Activated CD8-positive, alpha-beta memory T cell treated with anti-CD3 and anti-CD28 coated beads, Interleukin-2, amount 50 U/mL, for 48 hours (primary cell): ENCODE measurements around the gene SCUBE1.
A peak's percentile ranks its signal among the peaks of the same experiment; 100 is the strongest.

Experiments
- DNase-seq: peaks from one replicate; pipeline ENCODE4 v3.0.0-alpha.2; 2020

SCUBE1 gene

DNA sequence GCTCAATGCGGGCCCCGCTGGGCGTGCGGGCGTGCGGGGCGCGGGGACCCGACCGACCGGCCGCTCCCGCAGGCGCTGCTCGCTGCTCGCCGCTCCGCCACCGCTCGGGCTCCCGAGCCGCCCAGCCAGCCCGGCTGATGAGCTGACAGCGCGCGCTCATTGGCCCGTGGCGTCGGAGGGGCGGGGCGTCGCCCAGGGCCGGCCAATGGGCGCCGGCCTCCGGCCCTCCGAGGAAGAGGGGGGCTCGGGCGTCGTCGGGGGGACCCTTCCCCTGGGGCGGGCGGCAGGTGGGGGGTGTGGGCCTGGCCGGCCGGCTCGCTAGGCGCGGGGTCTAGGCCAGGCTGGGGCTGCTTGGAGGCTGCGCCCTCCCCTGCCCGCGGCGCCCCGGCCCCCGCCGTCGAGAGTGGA lies at the start of gene SCUBE1:
Gene SCUBE1, minus strand, starts transcription at position 111 of the 408 bp plus-strand sequence. CDS start 111 bp downstream, outside the sequence.
- peak; percentile 76 for DNase-seq

DNA sequence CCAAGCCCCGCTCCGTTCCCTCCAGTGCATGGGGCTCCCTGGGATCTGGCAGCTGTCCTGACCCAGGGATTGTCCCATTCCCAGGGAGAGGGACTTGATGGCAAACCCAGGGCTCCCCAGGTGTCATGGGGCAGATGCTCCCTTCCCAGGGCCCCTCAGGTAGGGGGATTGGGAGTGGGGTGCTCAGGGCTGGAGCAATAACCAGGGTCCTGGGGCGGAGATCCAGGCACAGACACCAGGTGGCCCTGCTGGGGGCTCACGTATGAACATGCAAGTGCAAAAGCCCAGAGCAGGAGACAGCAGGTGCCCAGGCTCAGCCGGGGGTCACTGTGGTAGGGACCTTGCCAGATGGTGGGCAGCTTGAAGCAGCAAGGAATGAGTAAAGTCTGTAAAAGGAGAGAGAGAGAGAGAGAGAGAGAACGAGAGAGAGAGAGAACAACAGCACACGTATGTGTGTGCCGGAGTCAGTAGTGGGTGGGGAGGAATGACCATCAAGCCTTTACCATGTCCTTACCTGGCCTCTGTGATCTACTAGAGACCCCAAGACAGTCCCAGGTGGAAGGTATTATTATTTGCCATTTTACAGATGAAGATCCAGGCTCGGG lies 49.3 kb upstream of the SCUBE1 start:
- no peak for DNase-seq

DNA sequence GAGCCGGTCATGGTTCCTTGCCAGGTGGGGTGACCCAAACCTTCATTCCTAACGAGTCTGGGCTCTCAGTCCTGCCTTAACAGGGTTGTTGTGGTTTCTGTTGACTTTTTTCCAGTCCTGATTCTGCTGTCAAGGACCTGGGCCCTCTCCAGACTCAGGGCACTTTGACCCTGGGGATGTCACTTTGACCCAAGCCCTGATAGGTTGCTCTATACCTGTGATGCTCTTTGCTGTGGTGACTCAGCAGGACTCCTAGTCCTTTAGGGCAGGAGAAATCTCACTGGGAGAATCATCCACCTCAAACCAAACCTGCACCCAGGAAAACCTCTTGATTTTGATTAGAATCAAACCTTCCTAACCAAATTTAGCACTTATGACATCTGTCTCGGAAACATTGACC lies 48.1 kb upstream of the SCUBE1 start:
- DNase-seq = no peak

DNA sequence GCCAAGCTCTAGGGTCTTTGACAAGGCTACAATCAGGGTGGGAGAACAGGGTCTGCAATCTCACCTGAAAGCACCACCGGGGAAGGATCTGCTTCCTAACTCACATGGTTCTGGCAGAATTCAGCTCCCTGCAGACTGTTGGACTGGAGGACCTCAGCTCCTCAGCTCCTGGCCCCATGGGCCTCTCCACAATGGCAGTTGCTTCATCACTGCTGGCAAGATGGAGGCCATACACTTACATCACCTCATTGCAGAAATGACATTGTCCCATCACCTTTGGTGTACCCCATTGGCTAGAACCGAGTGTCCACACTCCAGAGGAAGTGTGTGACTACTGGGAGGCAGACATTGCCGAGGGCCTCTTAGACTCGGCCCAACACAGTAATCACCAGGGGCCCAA lies 47.7 kb upstream of the SCUBE1 start:
- no peak for DNase-seq

DNA sequence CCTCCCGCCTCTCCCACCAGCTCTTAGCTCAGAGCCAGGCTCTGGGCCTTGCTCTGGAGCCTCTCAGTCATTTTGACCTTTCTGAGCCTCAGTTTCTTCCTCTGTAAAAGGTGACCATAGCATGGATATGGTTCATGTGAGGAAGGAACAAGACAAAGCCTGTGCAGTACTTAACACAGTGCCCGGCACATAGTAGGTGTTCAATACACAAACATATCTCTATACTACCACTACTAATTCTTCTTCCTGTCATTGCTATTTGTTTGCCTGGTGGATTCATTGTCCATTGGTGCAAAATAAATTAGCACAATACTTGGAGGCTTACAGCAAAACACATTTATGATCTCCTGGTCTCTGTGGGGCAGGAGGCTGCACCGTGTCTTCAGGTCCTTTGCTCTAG lies 47.0 kb upstream of the SCUBE1 start:
- no peak for DNase-seq

DNA sequence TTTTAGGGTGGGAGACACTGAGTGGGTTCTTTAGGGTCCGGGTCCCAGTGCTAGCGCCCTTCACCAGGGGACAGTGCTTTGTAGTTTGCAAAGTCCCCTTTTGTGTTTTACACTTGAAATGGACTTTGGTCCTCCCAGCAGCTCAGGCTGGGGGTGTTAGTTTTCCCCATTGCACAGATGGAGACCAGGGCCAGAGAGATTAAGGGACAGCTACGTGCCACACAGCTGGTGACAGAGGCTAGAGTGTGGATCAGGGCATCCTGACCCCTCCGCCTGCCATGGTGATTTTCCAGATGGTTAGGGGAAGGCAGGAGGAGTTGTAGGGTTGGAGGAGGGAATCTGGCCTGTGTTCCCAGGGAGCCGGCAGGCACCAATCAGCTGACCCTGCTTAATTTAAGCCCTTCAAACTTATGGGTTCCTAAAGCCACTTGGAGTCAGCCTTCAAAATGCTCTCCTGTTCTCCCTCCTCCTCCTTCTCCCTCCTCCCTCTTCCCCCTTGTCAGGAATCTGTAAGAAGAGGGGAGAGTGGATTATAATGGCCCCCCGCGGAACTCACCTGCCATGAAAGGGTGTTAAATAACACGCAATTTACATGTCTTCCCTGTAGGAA lies 46.2 kb upstream of the SCUBE1 start:
- DNase-seq = no peak

DNA sequence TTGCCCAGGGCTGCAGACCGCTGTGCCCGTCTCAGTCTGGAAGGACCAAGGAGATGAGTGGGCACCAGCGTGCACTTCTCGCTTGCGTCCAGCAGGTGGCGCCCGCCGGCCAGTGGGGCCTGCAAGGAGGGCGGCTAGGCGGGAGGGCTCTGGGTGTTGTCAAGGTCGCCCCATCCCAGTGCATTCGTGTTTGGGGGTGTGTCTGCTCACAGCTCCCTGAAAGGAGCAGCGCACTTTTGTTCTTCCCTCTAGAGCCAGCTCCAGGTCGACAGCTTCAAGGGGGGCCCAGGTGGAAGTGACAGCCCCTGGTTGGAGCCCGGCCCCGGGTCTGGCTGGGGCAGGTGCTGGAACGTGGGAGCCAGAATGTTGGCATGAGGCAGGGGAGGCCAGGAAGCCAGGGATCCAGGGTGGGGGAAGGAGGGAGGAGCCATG lies 45.3 kb upstream of the SCUBE1 start:
- DNase-seq = peak; percentile 93

DNA sequence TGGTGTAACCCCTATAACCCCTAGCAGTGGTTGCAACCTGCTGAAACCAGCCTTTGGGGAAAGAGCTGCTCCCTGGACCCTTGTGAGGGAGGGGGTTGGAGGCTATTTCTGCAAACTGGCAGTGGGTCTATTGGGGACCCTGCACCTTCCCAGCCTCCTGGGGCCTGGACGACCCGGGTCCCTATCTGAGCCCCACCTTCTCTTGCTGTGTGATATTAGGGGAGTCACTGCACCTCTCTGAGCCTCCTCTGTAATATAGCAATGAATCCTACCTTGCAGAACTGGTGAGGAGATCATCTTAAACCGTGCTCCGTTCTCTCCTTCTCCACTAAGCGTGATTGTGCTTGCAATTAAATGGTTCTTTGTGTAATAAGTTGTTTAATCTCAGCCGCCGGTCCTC lies 44.6 kb upstream of the SCUBE1 start:
- no peak for DNase-seq

DNA sequence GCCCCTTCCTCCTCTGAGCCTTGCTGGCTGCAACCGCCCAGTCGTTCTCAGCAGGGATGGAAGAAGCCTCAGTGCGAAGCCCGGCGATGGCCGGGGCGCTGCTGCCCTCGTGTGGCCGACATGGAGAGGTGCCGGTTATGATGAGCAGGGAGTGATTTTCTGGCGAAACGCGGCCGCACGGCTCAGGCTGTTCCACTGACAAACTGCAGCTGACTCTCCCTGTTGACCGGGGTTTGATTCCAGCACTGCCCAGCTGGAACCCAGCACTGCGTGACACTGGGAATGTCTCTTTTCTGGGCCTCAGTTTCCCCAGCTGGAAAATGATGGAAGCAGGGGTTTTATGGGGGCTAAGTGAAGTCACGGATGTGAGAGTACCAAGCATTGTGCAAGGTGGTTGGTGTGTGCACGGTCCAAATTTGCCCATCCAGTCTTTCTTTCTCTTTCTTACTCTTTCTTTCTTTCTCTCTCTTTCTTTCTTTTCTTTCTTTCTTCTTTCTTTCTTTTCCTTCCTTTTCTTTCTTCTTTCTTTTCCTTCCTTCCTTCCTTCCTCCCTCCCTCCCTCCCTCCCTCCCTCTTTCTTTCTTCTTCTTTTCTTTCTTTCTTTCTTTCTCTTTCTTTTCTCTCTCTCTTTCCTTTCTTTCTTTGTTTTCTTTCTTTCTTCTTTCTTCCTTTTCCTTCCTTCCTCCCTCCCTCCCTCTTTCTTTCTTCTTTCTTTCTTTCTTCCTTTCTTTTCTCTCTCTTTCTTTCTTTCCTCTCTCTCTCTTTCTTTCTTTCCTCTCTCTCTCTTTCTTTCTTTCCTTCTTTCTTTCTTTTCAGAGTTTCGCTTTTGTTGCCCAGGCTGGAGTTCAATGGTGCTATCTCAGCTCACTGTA lies 42.8 kb upstream of the SCUBE1 start:
- peak; percentile 90 for DNase-seq

DNA sequence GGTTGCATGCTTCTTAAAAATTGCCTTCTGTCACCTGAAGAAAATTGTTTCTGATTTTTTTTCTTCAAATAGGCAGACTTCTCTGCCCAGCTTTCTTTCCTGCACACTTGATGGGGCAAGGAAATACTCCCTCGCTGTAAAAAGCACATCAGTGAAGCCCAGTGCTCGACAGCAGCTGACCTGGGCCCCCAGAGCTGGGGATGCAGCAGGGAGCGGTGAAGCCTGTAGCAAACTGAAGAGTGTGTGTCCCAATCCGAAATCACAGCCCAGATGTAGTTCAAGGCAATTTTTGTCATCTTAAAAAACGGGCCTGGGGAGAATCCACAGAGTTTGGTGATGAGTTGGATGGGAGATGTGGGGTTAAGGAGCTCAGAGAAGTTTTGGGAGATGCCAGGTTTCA lies 41.7 kb upstream of the SCUBE1 start:
- DNase-seq = no peak

DNA sequence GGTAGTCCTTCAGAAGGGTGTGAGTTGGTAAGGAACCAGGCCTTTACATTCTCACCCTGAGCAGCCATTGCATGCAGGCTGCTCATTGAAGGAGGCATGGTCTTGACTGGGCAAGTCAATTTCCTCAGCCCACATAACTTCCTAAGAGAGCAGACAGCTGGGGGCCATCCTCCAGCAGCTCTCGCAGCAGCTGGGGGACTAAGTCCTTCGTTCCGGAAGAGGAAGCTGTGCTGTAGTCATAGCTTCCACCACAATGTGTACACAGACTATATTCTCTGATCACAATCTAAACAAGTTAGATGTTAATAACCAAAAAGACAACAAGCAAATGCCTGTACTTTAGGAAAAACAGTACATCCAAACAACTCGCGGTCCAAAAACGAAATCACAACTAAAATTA lies 38.5 kb upstream of the SCUBE1 start:
- DNase-seq = no peak

DNA sequence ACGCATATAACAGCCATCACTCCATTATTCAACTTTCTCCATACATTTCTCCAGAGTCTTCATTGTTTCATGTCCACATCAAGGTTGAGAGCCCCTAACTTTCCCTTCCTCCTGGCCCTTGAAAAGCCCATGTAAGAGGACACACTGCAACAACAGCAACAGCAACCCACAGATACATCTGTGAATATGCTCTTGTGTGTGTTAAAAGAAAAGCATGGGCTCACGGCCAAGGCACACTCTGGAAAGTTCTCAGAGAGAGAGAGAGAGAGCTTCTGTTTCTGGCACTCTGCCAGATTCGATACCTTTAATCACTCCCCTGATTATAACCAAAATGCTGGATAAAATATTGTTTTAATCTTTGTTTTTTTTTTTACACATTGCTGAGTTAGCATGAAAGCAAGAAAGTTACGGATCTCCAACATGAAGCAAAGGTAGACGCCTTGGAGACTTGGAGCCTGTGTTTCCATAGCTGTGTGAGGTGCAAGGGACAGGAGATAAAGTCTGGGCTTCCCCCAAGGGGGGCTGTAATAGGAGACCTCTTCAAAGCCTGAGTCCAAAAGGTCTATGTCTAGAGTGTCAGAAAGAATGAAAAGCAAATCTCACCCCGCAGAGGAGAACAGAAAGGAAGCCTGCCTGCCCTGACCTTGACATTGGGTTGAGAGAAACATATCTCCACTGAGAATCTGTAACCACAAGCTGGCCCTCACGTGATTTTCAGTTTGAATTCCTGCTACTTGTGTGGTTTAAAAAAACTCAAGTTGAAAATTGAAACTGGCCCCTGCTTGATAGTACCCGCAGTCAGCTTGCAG lies 34.9 kb upstream of the SCUBE1 start:
- DNase-seq = no peak

DNA sequence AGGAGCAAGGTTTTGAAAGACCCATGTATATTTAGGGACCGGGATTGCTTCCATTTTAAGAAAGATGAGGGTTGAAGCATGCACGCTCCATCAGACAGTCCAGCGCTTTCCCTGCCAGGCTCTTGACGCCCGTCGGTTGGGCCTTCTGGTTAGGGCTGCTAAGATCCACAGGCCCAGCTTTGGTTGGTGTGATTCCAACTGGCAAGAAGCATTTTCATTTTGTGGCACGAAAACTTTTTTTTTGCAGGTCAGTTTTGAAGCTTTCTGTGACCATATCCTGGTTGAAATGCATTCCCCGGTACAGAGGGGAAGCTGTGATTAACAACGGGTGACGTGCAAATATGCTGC lies 34.4 kb upstream of the SCUBE1 start:
- DNase-seq = no peak

DNA sequence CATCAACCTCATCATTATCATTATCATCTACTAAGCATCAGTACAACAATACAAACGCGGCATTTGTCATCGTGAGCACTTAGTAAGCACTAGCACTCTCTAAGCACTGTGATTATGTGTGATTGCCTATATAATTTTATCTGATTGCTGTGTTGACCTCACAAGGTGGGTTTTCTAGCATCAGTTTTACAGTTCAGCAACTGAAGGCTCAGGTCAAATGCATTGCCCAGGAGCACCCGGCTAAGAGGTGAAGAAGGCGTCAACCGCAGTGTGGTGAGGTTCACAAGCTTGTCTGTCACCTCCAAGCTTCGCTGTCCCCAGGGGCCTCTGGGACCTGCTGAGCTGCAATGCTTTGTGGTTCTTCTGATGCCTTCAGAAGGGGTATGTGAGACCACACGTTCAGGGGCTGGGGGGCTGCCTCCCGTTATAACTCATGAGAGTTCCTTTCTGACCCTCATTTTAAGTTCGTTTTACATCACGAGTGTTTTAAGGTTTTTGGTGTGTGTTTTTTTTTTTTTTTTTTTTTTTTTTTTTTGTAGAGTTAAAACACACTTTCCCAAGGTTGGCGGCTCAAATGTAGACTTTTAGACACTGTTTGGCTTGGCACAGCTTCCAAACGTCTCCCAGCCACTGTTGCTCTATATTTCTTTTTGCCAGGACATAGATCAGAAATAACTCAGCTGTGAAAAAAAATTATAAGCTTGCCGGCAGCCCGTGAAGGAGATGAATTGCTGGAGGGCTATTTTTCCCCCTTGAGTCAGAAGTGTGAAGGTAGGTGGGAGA lies 33.8 kb upstream of the SCUBE1 start:
- peak; percentile 68 for DNase-seq

DNA sequence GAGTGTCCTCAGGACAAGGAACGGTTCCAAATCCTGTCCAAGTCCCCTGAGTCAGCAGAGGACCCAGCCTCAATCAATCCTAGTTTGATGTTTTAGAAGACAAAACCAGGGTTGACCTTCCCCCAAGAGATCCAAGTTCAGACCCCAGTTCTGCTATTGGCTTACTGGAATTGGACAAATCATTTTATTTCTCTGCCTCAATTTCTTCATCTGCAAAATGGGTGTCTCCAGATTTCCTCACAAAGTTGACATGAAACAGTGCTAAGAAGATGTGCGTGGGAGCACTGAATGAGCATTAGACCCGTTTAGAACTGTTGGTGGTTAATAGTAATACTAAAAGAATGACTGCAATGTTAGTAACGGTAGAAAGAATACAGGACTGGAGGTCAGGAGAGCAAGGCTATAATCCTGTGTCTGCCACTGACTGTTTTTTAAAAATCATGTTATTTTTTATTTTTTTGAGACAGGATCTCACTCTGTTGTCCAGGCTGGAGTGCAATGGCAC lies 32.8 kb upstream of the SCUBE1 start:
- DNase-seq = no peak

DNA sequence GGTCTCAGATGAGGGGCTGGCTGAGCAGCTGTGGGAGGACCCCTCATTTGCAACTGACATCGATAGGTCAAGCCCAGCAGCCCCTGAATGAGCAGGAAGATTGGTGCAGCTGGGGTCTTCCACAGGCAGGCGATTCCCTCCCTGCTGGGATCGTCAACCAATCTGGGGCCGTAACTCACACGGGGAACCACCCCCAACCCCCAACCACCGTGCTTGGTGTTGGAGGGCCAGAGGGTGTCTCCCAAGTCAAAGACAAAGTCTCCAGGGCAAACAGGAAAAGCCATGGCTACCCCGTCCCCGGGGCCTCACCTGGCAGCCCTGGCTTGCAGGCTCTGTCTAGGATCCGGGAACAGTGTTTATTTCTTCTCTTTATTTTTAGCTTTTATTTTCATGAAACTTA lies 26.9 kb upstream of the SCUBE1 start:
- DNase-seq = no peak

DNA sequence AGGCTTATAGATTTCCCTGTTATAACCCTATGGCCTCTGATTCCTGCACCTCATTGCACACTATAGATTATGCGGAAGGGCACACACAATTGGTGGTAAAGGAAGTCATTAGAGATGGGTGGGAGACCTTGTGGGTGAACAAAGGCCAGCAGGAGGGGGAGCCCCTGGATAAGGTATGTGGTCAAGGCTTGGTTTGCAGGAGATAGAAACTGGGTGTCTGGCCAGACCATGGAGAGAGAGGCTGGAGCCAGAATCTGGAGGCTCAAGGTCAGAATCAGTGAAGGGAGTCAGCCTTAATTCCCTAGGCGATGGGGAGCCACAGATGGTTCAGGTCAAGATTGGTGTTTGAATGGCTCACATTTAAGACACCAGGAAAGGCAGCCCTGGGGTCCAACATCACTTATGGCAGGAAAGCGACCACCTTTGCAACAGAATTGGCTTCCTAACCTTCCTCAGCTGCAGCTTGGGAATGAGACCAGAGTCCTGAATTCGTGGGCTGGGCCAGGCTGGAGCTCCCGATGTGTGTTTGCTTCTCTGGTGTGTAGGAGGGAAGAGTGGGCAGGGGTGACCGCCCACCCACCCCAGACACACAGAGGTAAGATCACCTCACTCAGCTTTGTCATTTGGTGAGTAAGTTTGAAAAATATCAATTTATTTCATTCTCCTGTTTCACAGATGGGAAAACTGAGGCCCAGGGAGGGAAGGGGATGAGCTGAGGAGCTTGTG lies 22.7 kb upstream of the SCUBE1 start:
- DNase-seq = no peak

DNA sequence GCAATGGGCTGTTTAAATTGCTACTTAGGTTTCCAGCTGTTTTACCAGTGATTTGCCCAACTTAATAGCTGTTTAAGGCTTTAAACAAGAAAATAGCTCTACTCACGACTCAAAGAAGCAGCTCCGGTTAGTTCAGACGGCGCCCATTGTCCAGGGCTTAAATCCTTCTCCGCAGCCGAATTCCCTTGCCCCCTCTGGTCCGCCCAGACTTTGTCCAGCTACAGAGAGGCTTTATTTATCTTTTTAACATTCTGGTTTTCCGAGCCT lies 20.9 kb upstream of the SCUBE1 start:
- no peak for DNase-seq

DNA sequence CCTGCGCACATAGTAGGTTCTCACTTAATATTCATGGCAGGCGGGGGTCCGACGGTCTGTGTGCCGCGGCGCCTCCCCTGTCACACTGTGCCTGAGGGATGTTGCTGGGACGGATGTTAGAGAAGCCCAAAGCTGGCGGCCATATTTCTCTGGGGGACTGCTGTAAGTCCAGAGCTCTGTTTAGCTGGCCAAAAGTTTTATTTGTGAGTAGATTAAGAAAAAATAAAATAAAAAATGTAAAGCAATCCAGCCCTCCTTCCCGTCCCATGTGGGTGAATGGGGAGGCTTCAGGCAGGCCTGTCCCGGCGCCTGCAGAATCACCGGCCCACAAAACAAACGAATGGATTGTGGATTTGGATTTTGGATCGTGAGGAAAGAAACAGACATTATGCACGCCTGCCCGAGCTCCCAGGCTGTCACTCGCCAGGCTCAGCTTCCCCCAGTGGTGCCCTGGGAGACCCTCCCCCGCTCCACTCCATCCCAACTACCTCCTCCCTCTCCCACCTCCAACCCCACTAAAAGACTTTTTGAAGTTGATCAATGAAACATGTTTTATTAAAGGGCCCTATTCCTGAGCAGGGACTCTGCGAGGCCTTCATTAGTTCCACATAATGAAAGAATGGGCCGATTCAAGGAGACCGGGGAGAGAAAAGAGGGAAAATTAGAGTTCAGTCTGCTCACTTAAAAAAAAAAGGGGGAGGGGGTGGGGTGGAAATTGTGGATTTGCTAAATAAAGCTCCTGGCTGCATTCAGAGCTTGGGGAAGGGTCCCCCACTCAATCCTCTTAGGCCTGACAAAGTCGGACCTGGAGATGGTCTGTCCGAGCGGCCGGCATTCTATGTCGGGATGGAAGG lies 20.4 kb upstream of the SCUBE1 start:
- no peak for DNase-seq

DNA sequence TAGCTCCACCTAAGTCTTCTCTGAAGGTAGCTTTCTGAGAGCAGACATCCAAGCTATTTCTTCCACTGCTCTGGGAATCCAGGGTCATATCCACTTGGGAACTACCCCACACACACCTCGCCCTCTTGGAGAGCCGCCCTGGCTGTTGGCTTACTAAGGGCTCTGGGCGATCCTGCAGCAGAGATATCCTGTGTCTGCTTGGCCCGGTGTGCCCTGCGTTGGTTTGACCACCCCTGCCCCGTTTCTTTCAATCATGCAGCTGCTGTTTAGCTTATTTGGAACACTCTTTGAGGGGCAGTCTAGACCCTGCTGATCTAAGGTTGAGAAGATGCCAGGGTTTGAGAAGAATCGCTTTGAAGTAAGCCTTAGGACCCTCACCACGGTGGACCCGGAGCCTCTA lies 17.4 kb upstream of the SCUBE1 start:
- DNase-seq = no peak

DNA sequence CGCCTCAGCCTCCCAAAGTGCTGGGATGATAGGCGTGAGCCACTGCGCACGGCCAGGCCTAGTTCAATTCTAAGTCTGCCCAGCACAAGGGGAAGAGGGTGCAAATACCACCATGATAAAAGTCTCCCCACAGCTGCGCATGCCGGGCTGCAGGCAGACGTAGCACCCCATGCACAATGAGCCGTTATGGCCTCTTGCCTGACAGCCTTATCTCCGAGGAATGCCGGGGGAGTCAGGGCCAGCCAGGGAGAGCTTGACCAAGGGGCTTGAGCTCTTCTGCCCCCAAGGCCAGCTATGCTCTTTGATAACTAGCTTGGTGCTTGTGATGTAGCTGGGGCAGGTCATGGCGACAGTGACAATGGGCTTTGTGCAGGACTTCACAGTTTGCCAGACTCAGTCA lies 13.7 kb upstream of the SCUBE1 start:
- no peak for DNase-seq
